ENCODE results near the gene GPHB5.
A peak's percentile ranks its signal among the peaks of the same experiment; 100 is the strongest.

The GPHB5 gene

DNA sequence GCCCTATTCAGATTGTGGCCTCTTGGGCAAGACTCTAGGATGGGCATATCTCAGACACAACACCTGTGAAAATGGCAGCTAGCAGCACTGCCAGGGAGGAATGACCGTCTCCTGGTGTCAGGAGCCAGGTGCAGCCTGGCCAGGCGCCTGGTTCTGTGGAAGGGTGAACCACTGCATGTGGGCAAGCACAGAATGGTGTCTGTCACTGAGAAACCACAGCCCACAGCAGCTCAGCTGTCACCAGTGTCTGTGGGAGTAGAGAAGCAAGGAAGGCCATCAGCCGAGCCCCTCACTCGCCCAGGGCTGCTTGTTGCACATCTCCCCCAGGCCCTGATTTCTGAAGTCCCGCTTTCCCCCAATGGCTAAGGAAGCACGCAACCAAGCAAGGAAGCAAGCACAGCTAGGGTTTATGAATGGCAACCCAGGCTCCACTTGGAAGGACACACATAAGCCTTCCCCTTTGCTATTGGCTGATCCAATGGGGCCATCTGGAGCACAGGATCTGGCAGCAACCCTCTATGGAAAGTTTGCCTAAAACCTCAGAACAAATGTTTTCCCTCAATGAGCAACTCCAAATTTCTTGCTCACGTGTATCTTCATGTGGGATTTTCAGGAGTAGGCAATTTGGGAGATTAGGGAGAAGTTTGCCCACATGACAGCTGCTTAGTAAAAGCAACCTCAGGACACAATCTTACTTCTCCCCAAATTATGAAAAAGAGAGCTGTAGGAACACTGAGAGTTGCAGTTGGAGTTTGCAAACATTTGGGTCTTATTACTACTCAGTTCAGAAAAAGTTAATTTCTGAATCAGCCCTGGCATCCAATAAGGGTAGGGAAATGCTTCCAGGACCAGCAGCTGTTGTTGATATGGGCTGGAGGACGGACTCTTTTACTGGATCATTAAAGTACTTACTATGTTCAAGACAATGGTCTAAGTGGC lies 44.7 kb downstream of the GPHB5 start:
- DNase-seq (ENCODE audit: low read depth) = peak; percentile 10
- TF ChIP-seq, protein P1, sequence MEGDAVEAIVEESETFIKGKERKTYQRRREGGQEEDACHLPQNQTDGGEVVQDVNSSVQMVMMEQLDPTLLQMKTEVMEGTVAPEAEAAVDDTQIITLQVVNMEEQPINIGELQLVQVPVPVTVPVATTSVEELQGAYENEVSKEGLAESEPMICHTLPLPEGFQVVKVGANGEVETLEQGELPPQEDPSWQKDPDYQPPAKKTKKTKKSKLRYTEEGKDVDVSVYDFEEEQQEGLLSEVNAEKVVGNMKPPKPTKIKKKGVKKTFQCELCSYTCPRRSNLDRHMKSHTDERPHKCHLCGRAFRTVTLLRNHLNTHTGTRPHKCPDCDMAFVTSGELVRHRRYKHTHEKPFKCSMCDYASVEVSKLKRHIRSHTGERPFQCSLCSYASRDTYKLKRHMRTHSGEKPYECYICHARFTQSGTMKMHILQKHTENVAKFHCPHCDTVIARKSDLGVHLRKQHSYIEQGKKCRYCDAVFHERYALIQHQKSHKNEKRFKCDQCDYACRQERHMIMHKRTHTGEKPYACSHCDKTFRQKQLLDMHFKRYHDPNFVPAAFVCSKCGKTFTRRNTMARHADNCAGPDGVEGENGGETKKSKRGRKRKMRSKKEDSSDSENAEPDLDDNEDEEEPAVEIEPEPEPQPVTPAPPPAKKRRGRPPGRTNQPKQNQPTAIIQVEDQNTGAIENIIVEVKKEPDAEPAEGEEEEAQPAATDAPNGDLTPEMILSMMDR (IDR thresholded peaks at IDR 0.05; ENCODE audit: insufficient read depth, low read depth, low read length, missing control alignments) = no peak
- H3K4me3 ChIP-seq (ENCODE audit: low read length) = no peak overlapping the region

DNA sequence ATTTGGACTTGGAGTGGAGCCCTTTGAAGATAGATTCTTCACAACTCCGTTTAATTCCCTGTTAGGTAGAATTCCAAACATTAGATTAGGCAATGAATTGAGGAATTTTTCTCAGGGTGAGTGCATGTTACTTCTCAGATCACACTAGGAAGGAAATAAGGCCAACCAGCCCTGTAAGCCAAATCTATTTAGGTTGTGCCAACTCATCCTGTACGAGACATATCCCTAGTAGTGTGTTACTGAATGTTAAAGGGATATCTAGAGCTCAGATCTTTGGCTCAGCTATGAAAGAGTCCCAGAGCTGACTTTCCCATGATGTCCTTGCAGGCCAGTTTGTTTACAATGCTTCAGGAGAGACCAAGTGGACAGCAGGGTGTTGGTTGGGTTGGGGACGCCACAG lies 45.6 kb downstream of the GPHB5 start:
- H3K4me3 ChIP-seq (ENCODE audit: low read length) = no peak overlapping the region
- TF ChIP-seq, protein P1 (IDR thresholded peaks at IDR 0.05; ENCODE audit: insufficient read depth, low read depth, low read length, missing control alignments) = no peak
- no peak for DNase-seq (ENCODE audit: low read depth)

DNA sequence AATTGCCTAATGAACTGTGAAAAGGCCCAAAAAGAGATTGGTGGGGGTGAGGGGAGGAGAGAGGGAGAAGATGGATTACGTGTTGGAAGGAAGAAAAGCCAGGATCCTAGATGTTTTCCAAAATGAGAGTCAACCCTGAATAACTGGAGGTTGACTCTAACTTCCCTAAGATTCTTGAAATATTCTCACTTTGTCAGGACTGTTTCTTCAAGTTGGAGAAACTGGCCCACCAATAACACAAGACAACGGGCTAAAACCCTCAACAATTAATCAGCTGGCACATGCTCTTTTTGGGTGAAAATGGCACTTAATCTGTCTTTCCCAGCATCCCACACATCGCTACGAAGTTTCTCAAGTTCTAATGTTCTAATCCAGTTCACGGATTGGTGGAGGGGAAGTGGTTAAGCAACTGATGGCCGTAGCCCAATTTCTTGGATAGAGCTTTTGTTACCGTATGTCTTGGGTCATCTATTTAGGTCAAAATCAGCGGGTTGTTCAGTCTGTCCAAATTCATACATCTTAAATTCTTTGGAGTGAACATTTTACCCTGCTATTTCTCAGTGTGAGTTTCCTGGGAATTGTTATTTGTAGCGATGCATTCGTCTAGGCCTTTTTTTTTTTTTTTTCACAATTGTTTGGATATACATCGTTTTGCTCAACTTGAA lies 49.0 kb downstream of the GPHB5 start:
- no peak overlapping the region for H3K4me3 ChIP-seq (ENCODE audit: low read length)
- no peak for DNase-seq (ENCODE audit: low read depth)
- TF ChIP-seq, protein P1 (IDR thresholded peaks at IDR 0.05; ENCODE audit: insufficient read depth, low read depth, low read length, missing control alignments) = no peak

DNA sequence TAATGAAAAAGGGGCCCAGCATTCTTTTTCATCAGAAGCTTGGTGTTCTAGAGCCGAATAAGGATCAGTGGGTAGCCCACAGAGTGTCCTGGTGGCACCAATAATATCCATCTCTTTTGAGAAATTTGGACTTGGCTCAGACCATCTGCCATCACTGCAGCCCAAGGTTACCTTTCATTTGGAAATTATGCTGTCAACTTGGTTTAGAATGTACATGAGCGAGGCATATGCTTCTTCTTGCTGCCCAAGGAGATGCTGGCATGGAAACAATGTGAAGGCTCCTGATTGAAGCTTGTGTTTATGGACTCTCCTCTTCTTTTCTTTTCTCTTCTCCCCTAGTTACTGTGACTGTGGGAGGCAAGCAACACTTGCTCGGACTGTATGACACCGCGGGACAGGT lies 50.0 kb downstream of the GPHB5 start:
- DNase-seq (ENCODE audit: low read depth) = no peak
- H3K4me3 ChIP-seq (ENCODE audit: low read length) = no peak overlapping the region
- TF ChIP-seq, protein P1 (IDR thresholded peaks at IDR 0.05; ENCODE audit: insufficient read depth, low read depth, low read length, missing control alignments) = no peak

DNA sequence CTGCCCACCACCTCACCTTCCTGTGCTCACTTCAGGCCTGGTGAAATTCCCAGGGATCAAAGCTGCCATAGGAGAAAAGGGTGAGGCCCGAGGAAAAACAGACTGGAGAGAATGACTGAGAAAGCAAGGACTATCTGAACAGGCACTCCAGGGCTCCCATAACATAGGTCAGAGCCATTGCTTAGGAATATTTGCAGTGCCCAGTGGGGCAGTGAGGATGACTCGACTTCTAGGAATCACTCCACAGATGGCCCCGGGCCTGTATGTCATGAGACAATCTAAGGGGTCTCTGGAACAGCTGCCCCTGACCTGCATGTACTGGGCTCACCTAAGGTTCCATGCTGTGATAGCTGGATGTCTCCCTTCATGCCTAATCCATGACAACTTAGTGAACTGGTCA lies 51.6 kb downstream of the GPHB5 start:
- DNase-seq (ENCODE audit: low read depth) = no peak
- H3K4me3 ChIP-seq (ENCODE audit: low read length) = no peak overlapping the region
- TF ChIP-seq, protein P1 (IDR thresholded peaks at IDR 0.05; ENCODE audit: insufficient read depth, low read depth, low read length, missing control alignments) = no peak

DNA sequence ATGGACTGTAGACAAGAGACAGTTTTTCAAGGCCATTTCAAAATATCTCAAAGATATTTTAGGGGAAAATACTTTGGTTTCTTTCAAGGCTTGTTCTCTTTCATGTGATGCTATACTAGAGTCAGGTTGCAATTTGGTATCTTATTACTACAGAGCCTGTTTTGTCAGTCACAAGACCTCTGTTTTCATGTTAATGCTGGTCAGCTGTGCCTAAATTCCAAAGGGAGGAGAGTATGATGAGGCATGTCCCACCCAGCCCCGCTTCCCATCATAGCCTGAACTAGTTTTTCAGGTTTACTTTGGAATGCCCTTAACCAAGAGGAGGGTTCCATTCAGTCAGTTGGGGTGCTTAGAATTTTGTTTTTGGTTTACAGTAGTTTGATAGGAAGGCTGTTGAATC lies 52.6 kb downstream of the GPHB5 start:
- no peak overlapping the region for H3K4me3 ChIP-seq (ENCODE audit: low read length)
- DNase-seq (ENCODE audit: low read depth) = peak; percentile 91
- TF ChIP-seq, protein P1 (IDR thresholded peaks at IDR 0.05; ENCODE audit: insufficient read depth, low read depth, low read length, missing control alignments) = no peak
